Middle frontal gyrus (tissue), 1 donor: ENCODE data around the gene FMN1.

Experiments
- DNase-seq: peaks from one replicate; pipeline ENCODE4 v3.0.0-alpha.2; 2015; ENCODE audit warnings: low spot score; ENCODE audit errors: extremely low spot score

FMN1 gene

GRCh38 chr15:32831485-32831884 is 363.0 kb downstream of the FMN1 start:
- DNase-seq = no peak

DNA sequence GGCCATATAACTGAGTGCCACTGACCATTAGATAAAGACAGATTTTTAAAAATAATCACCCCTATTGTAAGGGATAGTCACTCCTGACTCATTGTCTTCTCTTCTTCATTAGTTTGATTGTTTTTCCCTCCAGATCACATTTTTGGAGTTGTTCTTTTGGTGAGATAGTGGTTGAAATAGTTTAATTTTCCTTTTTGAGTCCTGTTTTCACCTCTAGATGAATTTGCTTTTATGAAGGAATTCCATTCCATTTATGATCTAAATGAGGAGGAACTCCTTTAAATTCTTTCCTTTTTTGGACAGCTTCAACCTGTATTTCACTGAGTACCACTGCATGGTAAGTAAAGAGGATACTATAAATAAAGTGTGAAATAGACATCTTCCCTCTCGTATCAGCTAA is 364.3 kb downstream of the FMN1 start:
- no peak for DNase-seq

GRCh38 chr15:32829436-32829835 is 365.1 kb downstream of the FMN1 start:
- no peak for DNase-seq

DNA sequence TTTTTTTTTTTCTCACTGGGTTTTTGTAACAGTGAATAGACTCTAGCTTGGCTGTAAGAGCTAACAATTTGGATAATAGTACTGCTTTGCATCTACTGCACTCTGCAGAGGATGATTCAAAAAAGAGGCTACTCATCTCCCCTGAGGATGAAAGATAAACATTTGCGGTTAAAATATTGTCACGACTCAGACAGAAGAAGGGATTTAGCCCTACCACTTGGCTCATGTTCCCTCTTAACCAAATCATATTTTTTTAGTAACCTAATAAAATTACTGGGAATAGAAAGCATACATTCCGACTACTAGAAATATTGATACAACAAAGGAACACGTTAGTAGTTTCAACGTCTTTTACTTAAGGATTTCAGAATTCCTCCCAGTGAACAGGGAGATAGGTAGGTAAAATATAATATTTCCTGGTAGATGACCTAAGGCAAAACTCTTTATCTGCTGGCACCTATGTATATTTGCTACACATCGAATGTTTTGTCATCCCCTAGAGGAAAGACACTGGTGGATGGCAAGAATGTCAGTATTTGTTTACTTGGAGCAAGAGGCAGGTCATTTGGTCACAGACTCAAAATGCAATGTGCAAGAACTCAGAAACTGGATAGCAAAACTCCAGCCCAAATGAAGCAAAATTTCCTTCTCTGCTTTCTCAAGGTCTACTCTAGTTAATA is 365.9 kb downstream of the FMN1 start:
- no peak for DNase-seq

GRCh38 chr15:32826685-32827084 is 367.8 kb downstream of the FMN1 start:
- no peak for DNase-seq

- DNase-seq = no peak
These were observed 369.3 kb downstream of the FMN1 start for GRCh38 chr15:32825219-32825618.

GRCh38 chr15:32824777-32825176 is 369.7 kb downstream of the FMN1 start:
- no peak for DNase-seq

- DNase-seq = no peak
These were observed 370.8 kb downstream of the FMN1 start for GRCh38 chr15:32823750-32824149.

DNA sequence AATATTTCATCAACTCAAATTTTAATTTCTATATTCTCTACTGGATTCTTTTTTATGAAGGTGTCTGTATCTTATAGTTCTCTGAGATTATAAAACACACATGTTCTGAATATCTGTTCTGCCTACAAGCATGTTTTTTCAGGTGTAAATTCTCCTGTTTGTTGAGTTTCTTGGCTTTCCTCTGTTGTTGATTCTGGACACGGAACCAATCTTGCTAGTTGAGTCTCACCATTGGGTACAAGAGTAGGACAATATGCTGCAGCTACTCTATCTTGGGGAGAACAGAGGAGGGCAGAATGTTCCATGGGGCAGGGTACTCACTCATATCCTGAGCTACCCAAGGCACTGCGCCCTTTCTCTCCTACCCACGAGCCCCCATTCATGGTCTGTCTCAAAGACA is 371.8 kb downstream of the FMN1 start:
- no peak for DNase-seq

DNA sequence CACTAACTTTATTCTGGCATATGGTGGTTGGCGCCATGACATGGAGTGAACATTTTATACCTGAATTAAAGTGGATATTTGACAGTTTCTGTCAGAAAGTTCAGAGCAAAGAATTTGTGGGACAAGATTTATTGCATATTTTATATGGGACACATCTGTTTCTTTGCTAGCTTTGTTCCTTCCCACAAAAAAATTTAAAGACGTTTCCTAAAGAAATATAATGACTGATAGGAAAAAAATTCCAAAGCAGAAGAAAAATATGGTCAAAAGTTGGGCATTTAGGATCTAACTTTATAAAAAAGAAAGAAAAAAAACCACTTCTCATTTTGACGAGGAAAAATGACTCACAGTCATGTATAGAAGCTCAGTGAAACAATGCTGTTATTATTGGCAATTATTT is 375.1 kb downstream of the FMN1 start:
- DNase-seq = no peak

DNA sequence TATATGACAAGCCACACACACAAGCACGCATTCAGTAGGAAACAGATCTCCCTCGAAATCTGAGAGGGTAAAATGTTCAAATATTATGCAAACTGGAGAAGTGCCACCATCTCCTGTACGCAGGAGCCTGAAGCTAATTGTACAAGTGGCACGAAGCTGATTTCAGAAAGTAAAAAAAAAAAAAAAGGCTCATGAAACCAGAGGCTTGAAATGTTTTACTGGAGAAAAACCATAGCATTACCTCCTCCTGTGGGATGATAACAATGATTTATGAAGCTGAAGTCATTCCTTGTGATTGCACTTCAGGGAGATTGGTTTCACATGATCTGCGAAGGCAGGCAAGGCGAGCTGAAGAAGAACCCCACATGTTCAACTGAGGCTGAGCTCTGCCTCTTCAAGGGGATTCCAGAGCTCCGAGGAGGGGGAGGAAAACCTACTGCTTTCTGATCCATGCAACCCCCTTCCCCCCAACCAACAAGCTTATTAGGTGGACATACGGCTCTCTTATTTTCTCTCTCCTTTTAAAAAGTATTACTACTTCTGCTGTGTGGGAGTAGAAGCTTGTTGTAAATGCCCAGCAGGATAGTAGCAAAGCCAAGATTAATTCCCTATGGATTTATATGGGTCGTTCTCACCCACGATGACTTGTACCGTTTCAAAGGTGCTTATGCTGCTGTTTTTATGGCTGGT is 375.6 kb downstream of the FMN1 start:
- no peak for DNase-seq

DNA sequence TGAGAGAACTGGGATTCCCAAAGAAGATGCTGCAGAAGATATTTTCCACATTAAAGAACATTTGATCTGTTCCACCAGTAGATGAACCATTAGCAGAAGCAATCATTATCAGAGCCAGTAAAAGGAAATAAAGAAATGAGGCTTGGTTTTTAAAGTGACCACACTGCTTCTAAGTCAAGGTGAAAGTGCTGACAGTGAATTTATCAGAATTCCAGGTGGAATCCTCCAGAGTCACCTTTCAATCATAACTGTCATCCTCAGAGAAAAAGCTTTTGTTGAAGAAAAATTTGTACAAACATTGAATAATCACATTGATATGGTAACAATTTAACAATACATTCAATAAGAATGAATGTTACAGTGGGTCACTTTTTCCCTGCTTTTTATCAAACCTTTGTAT is 376.9 kb downstream of the FMN1 start:
- no peak for DNase-seq

DNA sequence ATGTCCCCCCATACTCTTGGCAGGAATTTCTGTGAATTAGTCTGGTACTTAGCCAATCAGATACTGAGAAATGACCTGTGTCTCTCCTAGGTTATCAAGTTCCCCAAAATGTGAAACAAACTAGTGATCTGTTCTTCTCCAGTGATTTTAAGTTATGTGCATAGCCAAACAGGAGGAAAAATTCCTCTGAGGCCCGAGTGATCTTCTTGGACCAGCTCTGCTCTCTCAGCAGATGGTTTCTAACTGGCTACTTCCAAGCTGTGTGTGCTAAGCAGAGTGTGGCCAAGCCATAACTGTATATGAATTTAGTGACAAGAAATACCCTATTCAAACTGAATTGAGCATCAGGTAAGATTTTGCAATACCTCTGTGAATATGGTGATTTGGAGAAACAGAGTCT is 387.2 kb downstream of the FMN1 start:
- DNase-seq = no peak

- DNase-seq = no peak
These were observed 390.9 kb downstream of the FMN1 start for GRCh38 chr15:32803631-32804030.

GRCh38 chr15:32802286-32802936 is 392.1 kb downstream of the FMN1 start:
- DNase-seq = no peak

- no peak for DNase-seq
These were observed 394.5 kb downstream of the FMN1 start for GRCh38 chr15:32799936-32800535.

DNA sequence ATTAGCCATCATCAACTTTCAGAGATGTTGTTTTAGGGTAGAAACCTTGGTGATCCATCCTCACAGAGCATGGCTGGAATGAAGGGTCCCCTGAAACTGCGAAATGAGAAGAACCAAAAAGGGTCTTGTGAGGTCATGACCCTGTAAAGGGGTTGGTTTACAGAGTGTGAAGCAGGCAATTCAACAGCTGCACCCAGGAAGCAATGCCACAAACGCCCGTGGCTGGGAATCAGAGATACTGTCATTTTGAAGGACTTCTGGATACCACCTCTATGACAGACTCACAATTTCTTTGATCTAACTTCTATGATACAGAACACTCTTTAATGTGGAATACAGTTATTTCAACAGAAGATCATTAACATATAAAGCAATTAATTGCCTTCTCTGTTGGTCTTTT is 397.7 kb downstream of the FMN1 start:
- no peak for DNase-seq

- DNase-seq = no peak
These were observed 399.5 kb downstream of the FMN1 start for GRCh38 chr15:32794973-32795372.

DNA sequence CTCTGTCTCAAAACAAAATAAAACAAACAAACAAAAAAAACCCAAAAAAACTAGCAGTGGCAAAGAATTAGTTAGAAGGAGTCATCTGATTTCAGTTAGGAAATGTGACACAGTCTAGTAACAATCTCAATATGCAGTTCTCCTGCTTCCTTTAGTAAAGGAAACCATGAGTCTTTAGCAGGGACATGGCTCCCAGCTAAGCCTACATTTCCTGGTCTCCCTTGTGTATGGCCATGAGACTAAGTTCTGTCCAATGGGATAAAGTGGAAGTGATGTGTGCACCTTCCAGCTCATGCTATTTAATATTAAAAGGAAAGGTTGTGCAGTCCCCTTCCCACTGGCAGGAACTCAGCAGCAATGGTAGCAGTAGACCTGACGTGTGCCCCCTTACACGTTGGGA is 402.1 kb downstream of the FMN1 start:
- no peak for DNase-seq

DNA sequence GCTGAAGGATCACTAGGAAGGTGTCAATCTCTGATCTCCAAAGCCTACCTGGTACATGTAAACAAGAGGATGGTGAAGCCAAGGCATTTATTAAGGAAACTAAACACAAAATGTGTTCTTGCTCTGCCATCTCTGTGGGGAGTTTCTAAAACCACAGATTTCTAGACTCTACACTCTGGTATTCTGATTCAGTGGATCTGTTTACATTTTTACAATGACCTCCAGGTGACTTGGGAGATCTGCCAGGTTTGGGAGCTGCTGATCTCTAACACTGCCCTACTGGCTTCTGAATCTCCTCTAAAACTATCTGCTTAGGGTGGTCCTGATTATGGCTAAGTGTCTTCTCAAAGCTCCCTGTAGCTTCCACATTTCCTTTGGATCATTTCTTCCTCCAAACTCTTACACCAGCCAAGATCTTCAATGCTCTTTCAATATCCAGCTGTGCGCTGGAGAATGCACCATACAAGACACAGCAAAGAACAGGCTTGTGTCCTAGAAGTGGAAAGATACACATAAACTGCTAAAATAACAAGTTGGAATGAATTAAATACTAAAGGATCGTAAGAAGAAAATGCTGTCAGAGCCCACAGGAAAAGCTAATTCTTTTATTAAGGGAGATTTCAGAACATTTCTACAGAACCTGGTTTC is 404.0 kb downstream of the FMN1 start:
- no peak for DNase-seq

DNA sequence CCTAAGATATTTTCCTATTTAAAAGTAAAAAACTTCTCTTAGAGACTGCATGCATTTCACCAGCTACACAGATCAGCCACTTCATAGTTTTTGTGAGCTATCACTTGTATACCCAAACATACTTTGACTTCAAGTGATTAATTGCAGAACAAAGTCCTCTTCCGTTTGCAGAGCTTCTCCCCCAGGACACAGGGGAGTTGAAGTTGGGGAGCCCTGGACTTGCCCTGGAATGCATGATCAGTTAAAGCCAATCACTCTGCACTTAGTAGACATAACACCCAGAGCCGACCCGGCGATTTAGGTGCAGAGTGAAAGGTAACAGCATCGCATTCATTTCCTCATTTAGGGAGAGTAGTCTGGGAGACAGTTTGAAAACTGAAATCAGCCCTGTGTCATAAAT is 406.6 kb downstream of the FMN1 start:
- no peak for DNase-seq

GRCh38 chr15:32786906-32787305 is 407.6 kb downstream of the FMN1 start:
- DNase-seq = no peak
